ENCODE data around the gene CGNL1.

CGNL1 gene

GRCh38 chr15:57572468-57572867 lies 196.2 kb downstream of the CGNL1 start:
- DNase-seq (ENCODE audit: low spot score) = no peak

- no peak for DNase-seq (ENCODE audit: low spot score)
Observed at GRCh38 chr15:57573151-57573550, 196.8 kb downstream of the CGNL1 start.

- DNase-seq (ENCODE audit: low spot score) = no peak
Observed at GRCh38 chr15:57575363-57575762, 199.1 kb downstream of the CGNL1 start.

GRCh38 chr15:57578288-57578900 lies 202.1 kb downstream of the CGNL1 start:
- no peak for DNase-seq (ENCODE audit: low spot score)

GRCh38 chr15:57580428-57580827 lies 204.1 kb downstream of the CGNL1 start:
- no peak for DNase-seq (ENCODE audit: low spot score)

- DNase-seq (ENCODE audit: low spot score) = no peak
Observed at GRCh38 chr15:57580866-57581265, 204.6 kb downstream of the CGNL1 start.

GRCh38 chr15:57582090-57582489 lies 205.8 kb downstream of the CGNL1 start:
- DNase-seq (ENCODE audit: low spot score) = no peak

- no peak for DNase-seq (ENCODE audit: low spot score)
Observed at GRCh38 chr15:57583282-57583681, 207.0 kb downstream of the CGNL1 start.

GRCh38 chr15:57583720-57584119 lies 207.4 kb downstream of the CGNL1 start:
- DNase-seq (ENCODE audit: low spot score) = no peak

- no peak for DNase-seq (ENCODE audit: low spot score)
Observed at GRCh38 chr15:57586661-57587424, 210.5 kb downstream of the CGNL1 start.

- peak; percentile 12 for DNase-seq (ENCODE audit: low spot score)
Observed at GRCh38 chr15:57589281-57589680, 213.0 kb downstream of the CGNL1 start.

GRCh38 chr15:57589754-57590153 lies 213.4 kb downstream of the CGNL1 start:
- DNase-seq (ENCODE audit: low spot score) = peak; percentile 12

GRCh38 chr15:57591237-57591821 lies 215.0 kb downstream of the CGNL1 start:
- no peak for DNase-seq (ENCODE audit: low spot score)

- peak; percentile 19 for DNase-seq (ENCODE audit: low spot score)
Observed at GRCh38 chr15:57591822-57592367, 215.6 kb downstream of the CGNL1 start, which contains the start of gene MYZAP. Gene MYZAP, plus strand, starts transcription at chr15:57591904. Its CDS starts 131 bp downstream, at chr15:57592035.

- DNase-seq (ENCODE audit: low spot score) = no peak
Observed at GRCh38 chr15:57592426-57592825, 216.1 kb downstream of the CGNL1 start.

- no peak for DNase-seq (ENCODE audit: low spot score)
Observed at GRCh38 chr15:57592836-57593420, 216.6 kb downstream of the CGNL1 start.

GRCh38 chr15:57594479-57594878 lies 218.2 kb downstream of the CGNL1 start:
- no peak for DNase-seq (ENCODE audit: low spot score)

GRCh38 chr15:57595011-57595866 lies 218.9 kb downstream of the CGNL1 start:
- DNase-seq (ENCODE audit: low spot score) = no peak

- DNase-seq (ENCODE audit: low spot score) = no peak
Observed at GRCh38 chr15:57596301-57596855, 220.1 kb downstream of the CGNL1 start.

- DNase-seq (ENCODE audit: low spot score) = no peak
Observed at GRCh38 chr15:57596978-57597377, 220.7 kb downstream of the CGNL1 start.

GRCh38 chr15:57597431-57597830 lies 221.1 kb downstream of the CGNL1 start:
- no peak for DNase-seq (ENCODE audit: low spot score)
